Urothelium cell line (cell line): Measurements from ENCODE around the gene RXYLT1.

Source experiments
- DNase-seq: peaks from one replicate; pipeline ENCODE4 v3.0.0; 2011; ENCODE audit warnings: low spot score, mixed read lengths
- FAIRE-seq: peaks from 2 replicates; lab custom pipeline; 2011; peaks lifted over from hg19 to GRCh38; lab: Jason Lieb, UNC

RXYLT1 gene

GRCh38 chr12:63802012-63802608 is 22.4 kb downstream of the RXYLT1 start:
- DNase-seq (peak; percentile 32), FAIRE-seq (no peak)

GRCh38 chr12:63804746-63805145 is 25.0 kb downstream of the RXYLT1 start:
- DNase-seq: no peak
- FAIRE-seq: no peak

DNA sequence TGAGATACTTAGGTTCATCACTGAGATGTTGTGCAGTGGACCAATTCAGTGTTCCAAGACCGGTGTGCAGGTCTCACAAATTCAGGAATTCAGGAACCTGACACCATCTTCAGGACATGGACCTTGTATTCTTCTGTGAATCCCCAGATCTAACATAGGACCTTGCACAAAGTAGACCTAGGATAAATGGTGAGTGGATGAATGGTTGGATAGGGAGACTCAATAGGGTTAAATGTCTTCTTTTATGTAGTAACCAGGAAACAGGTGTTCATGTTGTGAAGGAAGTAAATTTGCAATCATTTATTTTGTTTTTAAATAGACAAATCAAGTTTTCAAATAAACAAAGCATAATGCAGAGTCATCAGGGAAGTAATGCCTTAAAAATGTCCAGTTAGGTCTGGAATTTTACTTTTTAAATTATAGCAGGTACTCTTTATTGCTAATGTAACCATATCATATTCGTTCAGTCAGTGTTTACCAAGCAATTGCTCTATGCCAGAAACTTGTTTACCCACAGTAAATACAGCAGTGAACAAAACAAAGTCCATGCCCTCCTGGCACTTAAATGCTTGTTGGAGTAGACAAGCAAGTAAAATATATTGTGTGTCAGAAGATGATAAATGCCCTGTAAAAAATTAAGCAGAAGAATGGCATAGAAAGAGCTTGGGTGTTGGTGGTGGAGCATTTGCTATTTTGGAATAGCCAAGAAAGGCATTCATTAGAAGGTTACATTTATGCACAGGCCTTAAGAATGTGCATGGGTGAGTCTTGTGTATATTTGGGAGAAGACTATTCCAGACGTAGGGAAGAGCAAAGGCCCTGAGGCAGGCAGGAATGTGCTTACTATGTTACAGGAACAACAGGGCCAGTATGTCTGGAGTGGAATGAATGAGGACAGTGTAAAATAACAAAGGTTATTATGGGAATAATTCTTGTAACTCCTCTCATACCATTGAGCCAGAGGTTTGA is 26.3 kb downstream of the RXYLT1 start:
- FAIRE-seq: no peak
- DNase-seq: no peak

DNA sequence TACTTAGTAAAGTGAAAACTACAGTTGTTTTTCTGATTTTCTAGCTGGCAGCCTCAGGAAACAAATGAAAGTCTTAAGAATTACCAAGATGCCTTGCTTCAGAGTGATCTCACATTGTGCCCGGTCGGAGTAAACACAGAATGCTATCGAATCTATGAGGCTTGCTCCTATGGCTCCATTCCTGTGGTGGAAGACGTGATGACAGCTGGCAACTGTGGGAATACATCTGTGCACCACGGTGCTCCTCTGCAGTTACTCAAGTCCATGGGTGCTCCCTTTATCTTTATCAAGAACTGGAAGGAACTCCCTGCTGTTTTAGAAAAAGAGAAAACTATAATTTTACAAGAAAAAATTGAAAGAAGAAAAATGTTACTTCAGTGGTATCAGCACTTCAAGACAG is 28.9 kb downstream of the RXYLT1 start:
- DNase-seq: no peak
- no peak for FAIRE-seq

DNA sequence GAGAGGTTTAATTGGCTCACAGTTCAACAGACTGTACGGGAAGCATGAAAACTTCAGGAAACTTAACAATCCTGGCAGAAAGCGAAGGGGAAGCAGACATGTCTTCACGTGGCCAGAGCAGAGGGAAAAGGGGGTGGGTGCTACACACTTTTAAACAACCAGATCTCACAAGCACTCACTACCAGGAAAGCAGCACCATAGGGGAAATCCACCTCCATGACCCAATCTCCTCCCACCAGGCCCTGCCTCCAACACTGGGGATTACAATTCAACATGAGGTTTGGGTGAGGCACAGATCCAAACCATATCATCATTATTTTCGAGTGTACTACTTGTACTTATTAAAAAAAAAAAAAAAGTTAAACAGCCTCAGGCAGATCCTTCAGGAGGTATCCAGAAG is 29.9 kb downstream of the RXYLT1 start:
- no peak for DNase-seq
- FAIRE-seq: no peak

DNA sequence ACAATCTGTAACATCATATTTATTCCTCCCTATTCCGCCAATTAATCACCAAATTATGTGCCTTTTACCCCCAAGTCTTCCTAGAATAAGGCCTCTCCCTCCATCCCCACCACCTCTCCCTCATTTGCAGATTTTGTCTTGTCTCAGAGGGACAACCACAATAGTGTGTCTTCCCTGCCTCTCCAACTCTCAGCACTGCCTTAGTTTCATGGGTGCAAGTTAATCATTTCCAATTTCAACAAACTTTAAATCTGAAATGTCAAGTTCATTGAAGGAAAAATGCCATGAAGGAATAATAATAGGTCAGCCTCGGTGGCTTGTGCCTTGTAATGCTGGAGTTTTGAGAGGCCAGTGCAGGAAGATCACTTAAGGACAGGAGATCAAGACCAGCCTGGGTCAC is 31.6 kb downstream of the RXYLT1 start:
- DNase-seq: no peak
- FAIRE-seq: no peak

DNA sequence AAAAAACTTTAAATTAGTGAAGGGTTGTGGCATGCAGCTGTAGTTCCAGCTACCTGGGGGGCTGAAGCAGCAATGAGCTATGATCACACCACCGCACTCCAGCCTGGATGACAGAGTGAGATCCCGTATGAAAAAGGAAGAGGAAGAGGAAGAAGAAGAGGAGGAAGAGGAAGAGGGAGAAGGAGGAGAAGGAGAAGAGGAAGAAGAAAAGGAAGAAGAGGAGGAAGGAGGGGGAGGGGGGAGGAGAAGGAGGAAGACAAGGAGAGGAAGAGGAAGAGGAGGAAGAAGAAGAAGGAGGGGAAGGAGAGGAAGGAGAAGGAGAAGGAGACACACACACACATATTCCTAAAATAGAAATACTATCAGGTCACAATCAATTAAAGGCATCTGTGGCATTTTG is 32.0 kb downstream of the RXYLT1 start:
- FAIRE-seq: no peak
- no peak for DNase-seq

DNA sequence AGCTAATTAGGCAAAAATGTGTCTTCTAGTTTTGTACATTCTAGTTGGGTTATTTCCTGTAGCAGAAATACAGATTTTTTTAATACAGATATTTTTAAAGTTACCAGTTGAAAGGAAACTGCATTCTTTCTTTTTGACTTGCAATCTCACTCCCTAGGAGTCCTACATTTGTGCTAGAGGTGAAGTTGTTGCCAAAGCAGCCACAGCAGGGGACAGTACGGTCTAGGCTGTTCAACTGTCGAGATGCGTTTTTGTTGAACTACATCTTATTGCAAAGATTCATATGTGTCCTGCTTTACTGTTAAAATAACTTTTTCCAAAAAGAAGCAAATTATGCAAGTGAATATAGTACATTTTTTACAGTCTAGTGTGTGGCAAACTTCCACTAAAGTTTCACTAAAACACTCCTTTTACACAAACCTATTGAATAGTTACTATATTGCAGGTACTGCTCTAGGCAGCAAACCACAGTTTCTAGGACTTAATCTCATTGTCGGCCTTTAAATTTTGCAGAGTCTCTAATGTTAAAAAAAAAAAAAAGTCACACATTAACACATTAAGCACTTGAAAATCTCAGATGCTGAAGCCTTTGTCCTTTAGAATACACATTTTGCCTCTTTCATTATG is 34.5 kb downstream of the RXYLT1 start:
- FAIRE-seq: no peak

DNA sequence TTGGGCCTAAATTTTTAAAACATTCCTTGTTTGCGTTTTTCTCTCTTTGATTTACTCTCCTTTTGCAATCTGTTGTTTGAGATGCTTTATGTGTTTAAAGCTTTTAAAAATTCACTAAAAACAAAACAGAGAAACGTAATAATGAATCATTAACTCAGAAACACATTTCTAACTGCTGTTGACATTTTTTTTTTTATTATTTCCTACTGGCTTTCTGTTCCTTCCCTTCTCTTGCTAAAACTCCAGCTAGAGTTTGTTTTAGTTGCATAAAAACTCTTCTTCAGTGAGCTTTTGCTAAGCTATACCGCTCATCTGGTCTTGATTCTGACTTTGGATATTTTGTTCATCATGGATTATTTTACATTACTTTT is 35.8 kb downstream of the RXYLT1 start:
- no peak for DNase-seq
- no peak for FAIRE-seq

More for the DNA sequence above, 34.5 kb downstream of the RXYLT1 start:
- DNase-seq: no peak

- DNase-seq: no peak
- FAIRE-seq: no peak
Observed at GRCh38 chr12:63816031-63816430, 36.3 kb downstream of the RXYLT1 start.

- FAIRE-seq (no peak), DNase-seq (no peak)
Observed at GRCh38 chr12:63820427-63820826, 40.7 kb downstream of the RXYLT1 start.

GRCh38 chr12:63821781-63822251 is 42.1 kb downstream of the RXYLT1 start:
- no peak for DNase-seq
- FAIRE-seq: peak; percentile 5

DNA sequence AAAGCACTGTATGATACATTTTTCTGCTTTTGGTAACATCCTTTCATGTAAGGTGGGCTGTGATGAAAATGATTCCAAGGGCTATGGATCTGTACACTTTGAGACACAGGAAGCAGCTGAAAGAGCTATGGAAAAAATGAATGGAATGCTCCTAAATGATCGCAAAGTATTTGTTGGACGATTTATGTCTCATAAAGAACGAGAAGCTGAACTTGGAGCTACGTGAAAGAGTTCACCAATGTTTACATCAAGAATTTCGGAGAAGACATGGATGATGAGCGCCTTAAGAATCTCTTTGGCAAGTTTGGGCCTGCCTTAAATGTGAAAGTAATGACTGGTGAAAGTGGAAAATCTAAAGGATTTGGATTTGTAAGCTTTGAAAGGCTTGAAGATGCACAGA is 42.6 kb downstream of the RXYLT1 start:
- no peak for FAIRE-seq
- DNase-seq: no peak

GRCh38 chr12:63823040-63823439 is 43.3 kb downstream of the RXYLT1 start:
- DNase-seq: no peak
- FAIRE-seq: peak; percentile 35

DNA sequence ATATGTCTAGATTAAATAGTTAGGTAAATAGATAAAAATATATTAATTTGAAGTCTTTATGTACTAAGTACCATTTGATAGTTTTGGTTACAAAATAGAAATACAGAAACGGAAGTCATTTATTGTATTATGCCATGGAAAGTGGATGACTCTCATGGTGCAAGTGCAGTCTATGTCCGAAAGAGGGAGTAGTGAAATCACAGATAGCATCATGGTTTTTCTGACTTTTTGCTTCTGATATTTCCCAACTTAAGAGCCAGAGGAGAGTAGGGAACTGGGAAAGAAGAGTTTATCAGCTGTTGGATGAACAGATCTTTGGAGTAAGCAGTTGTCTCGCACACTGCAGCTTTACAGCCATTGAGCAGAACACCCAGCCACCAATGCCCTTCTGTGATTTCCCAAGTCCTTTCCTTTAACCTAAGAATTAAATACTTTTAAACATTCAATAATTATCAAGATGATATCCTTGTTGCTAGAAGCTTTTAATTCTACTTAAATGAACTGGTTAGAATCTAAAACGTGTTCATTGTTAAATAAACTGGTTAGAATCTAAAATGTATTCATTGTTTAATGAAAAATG is 46.4 kb downstream of the RXYLT1 start:
- FAIRE-seq: no peak
- peak; percentile 60 for DNase-seq

DNA sequence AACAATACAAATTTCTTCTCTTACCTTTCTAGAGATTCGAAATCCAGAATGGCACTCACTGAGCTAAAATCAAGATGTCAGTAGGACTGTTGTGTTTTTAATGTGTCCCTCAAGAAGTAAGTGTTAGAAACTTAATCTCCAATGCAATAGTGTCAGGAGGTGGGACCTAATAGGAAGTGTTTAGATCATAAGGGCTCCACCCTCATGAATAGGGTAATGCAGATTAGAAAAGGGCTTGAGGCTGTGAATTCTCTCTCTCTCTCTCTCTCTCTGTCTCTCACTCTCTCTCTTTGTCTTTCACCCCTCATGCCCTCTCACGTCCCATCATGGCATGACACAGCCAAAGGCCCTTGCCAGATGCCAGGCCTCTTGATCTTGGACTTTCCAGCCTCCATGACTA is 49.2 kb downstream of the RXYLT1 start:
- FAIRE-seq (no peak), DNase-seq (no peak)

- FAIRE-seq (no peak), DNase-seq (no peak)
Observed at GRCh38 chr12:63836046-63836445, 56.3 kb downstream of the RXYLT1 start.

DNA sequence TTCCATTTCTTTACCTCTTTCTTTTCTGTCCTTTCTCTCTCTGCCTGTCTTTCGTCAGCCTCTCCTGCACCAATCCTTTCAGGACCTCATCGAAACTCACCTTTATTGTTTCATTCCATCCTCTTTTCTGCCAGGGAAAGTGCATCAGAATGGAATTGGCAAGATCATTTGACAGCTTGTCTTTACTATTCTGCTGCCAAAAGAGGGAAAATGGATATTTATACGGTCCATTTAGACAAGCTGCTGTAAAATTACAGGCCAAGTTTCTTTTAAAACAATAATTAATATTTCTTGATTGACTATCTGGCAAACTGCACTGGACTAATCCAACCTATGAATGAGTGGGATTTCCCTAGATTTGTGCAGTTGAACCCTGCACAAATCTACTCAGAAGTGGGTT is 57.2 kb downstream of the RXYLT1 start:
- no peak for DNase-seq
- no peak for FAIRE-seq

DNA sequence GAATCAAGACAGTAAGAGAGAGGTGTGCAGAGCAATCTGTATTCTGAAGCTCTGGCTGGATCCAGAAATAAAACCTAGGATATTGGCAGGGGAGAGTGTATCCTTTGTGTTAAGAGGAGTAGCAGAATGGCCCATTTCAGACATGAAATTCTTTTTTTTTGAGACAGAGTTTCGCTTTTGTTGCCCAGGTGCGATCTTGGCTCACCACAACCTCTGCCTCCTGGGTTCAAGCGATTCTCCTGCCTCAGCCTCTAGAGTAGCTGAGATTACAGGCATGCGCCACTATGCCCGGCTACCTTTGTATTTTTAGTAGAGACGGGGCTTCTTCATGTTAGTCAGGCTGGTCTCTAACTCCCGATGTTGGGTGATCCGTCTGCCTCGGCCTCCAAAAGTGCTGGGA is 58.7 kb downstream of the RXYLT1 start:
- no peak for DNase-seq
- no peak for FAIRE-seq

DNA sequence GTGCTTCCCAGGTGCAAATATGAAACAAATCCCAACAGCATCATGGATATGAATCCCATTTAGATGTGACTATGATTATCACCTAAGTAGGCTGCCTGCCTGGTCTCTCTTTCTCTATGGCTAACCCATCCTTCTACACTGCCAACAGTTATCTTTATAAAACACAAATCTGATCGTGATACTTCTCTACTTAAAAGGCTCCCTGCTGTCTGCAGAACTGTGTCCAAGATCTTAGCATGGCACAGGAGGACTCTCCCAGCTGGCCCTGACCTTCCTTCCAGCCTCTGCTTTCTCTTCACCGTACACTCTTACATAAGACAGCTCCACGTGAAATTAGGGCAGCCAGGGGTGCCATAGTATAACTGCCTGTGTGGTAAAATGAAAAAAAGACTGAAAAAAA is 61.3 kb downstream of the RXYLT1 start:
- FAIRE-seq: no peak

GRCh38 chr12:63841571-63841970 is 61.9 kb downstream of the RXYLT1 start:
- FAIRE-seq (no peak), DNase-seq (no peak)

More for the DNA sequence above, 61.3 kb downstream of the RXYLT1 start:
- no peak for DNase-seq
